ENCODE results near the gene ANKRD45. TPM values are rescaled to one million over a fixed set of nuclear protein-coding genes. Genes with fewer than 3 reads are reported as not detected.

ANKRD45 gene
- total RNA-seq, 1 experiment from 2014 or later: not detected

- no peaks in the 10 kb centered on the region for H3K36me3 ChIP-seq (ENCODE audit: low read depth)
- H3F3A ChIP-seq (ENCODE audit: insufficient read depth, low read depth): no peaks in the 10 kb centered on the region
- no peak overlapping the region for H3K4me3 ChIP-seq
- H3K27me3 ChIP-seq (ENCODE audit: insufficient read depth, low read depth): no peaks in the 10 kb centered on the region
- BruUV-seq (replicated peaks): no TSS peak
- POLR2A ChIA-PET (ENCODE audit: unreplicated experiment): no interaction called here
- no peaks in the 10 kb centered on the region for H4K20me1 ChIP-seq (ENCODE audit: insufficient read depth)
- H3K27ac ChIP-seq: no peak overlapping the region
- no peak overlapping the region for H3K4me2 ChIP-seq
- no peaks in the 10 kb centered on the region; the same call in 1 of the 2 replicates for H3K9me3 ChIP-seq (ENCODE audit: insufficient read depth, low read depth)
- CTCF ChIA-PET: no interaction called here
- H3K79me2 ChIP-seq (ENCODE audit: low read depth): no peaks in the 10 kb centered on the region
- intact Hi-C loops (cut with micrococcal nuclease; ENCODE audit: unreplicated experiment): no loop called here
- no peak for DNase-seq
- no peak for TF ChIP-seq EZH2 (IDR thresholded peaks at IDR 0.05; ENCODE audit: low read depth)
- no peaks in the 10 kb centered on the region for H3K9me2 ChIP-seq (ENCODE audit: insufficient read depth)
- peaks cover 1% of the 10 kb centered on the region; the same call in 1 of the 2 replicates for H3K4me1 ChIP-seq (replicated peaks; ENCODE audit: insufficient read depth)
- no peak overlapping the region for H2AFZ ChIP-seq
These were observed 109.3 kb downstream of the ANKRD45 start for GRCh38 chr1:173560285-173560880.

Other genes starting within 250 kb of the ANKRD45 start
- gene PRDX6, start 192.5 kb downstream of the ANKRD45 start, total RNA-seq (2021): 376 and 421 TPM in 2 replicates
- gene SLC9C2, start 66.8 kb downstream of the ANKRD45 start, total RNA-seq (2021): not detected in 2 replicates
- not detected in 2 replicates for gene TEX50, start 34.5 kb downstream of the ANKRD45 start, total RNA-seq (2021)
- gene KLHL20, start 45.1 kb upstream of the ANKRD45 start, total RNA-seq (2021): 11.5 and 15.3 TPM in 2 replicates
- 15.0 and 18.3 TPM in 2 replicates for gene DARS2, start 154.8 kb upstream of the ANKRD45 start, total RNA-seq (2021)
- 14.4 and 19.5 TPM in 2 replicates for gene CENPL, start 155.0 kb upstream of the ANKRD45 start, total RNA-seq (2021)
- gene GAS5, start 198.1 kb upstream of the ANKRD45 start, total RNA-seq (2021): 234 and 352 TPM in 2 replicates
- 7.4 and 8.3 TPM in 2 replicates for gene ZBTB37, start 198.5 kb upstream of the ANKRD45 start, total RNA-seq (2021)
- gene SERPINC1, start 247.5 kb upstream of the ANKRD45 start, total RNA-seq (2021): 0.44 TPM in 1 of 2 replicates, not detected in the other

Measured in PC-9 (cell line).